Endothelial cell of umbilical vein (primary cell): ENCODE results near the gene TTLL4.

Source experiments
- EZH2 ChIP-seq: IDR thresholded peaks from 2 replicates; pipeline ENCODE4 v1.6.1; 2012; ENCODE audit warnings: borderline replicate concordance, low read depth, mild to moderate bottlenecking, moderate library complexity, low read length, inconsistent platforms; ENCODE audit not compliant: severe bottlenecking
- TF ChIP-seq, protein P1 (sequence below): IDR thresholded peaks from 2 replicates; pipeline ENCODE4 v1.6.1; 2011; ENCODE audit not compliant: insufficient read depth, insufficient read length

DNA sequence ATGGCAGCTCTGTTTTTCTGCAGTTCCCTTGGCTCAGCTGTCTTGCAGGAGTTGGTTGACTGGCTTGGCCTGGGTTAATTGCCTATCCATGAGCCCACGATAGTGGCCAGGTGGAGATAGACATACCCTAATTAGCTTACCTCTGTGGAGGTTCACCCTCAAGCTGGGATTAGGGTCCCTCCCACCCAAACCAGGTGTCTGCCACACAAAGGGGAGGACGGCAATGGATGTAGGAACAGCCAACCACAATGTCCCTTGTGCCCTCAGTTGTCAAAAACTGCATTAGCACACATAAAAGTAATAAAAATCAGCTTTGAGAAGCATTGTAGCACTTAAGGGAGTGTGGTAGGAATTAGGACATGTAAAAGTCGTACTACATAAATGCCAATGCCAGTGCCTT is 75.5 kb downstream of the TTLL4 start:
- no peak for TF ChIP-seq EZH2
- TF ChIP-seq, protein P1, sequence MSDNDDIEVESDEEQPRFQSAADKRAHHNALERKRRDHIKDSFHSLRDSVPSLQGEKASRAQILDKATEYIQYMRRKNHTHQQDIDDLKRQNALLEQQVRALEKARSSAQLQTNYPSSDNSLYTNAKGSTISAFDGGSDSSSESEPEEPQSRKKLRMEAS, result no peak
